ENCODE data around the gene SFT2D2.

The SFT2D2 gene

GRCh38 chr1:168223681-168224540, 1.9 kb upstream of the SFT2D2 start:
- no peak for DNase-seq

GRCh38 chr1:168224991-168225390, 813 bp upstream of the SFT2D2 start:
- no peak for DNase-seq

- no peak for DNase-seq
These were observed 1.8 kb downstream of the SFT2D2 start for GRCh38 chr1:168227620-168228019.

- DNase-seq, result no peak
These were observed 4.1 kb downstream of the SFT2D2 start for GRCh38 chr1:168229893-168230292.

GRCh38 chr1:168230709-168231108, 4.9 kb downstream of the SFT2D2 start:
- no peak for DNase-seq

- DNase-seq, result no peak
These were observed 9.2 kb downstream of the SFT2D2 start for GRCh38 chr1:168234846-168235547.

- DNase-seq, result no peak
These were observed 9.7 kb downstream of the SFT2D2 start for GRCh38 chr1:168235548-168235885.

GRCh38 chr1:168235937-168236336, 10.1 kb downstream of the SFT2D2 start:
- no peak for DNase-seq

GRCh38 chr1:168236836-168237611, 11.2 kb downstream of the SFT2D2 start:
- DNase-seq, result no peak

GRCh38 chr1:168243198-168243597, 17.4 kb downstream of the SFT2D2 start:
- DNase-seq, result no peak

GRCh38 chr1:168243636-168244212, 17.9 kb downstream of the SFT2D2 start:
- no peak for DNase-seq

GRCh38 chr1:168245042-168245441, 19.2 kb downstream of the SFT2D2 start:
- DNase-seq, result no peak

- no peak for DNase-seq
These were observed 20.7 kb downstream of the SFT2D2 start for GRCh38 chr1:168246506-168246905.

- no peak for DNase-seq
These were observed 26.5 kb downstream of the SFT2D2 start for GRCh38 chr1:168252204-168252733.

- no peak for DNase-seq
These were observed 30.4 kb downstream of the SFT2D2 start for GRCh38 chr1:168256164-168256563.

- no peak for DNase-seq
These were observed 31.6 kb downstream of the SFT2D2 start for GRCh38 chr1:168257397-168257796.

GRCh38 chr1:168259567-168259966, 33.8 kb downstream of the SFT2D2 start:
- no peak for DNase-seq

- DNase-seq, result no peak
These were observed 34.6 kb downstream of the SFT2D2 start for GRCh38 chr1:168260393-168260792.

- DNase-seq, result no peak
These were observed 35.6 kb downstream of the SFT2D2 start for GRCh38 chr1:168261390-168261789.

- DNase-seq, result no peak
These were observed 37.3 kb downstream of the SFT2D2 start for GRCh38 chr1:168263130-168263529.

GRCh38 chr1:168264296-168264695, 38.5 kb downstream of the SFT2D2 start:
- no peak for DNase-seq

GRCh38 chr1:168265596-168265995, 39.8 kb downstream of the SFT2D2 start:
- no peak for DNase-seq

GRCh38 chr1:168266644-168267186, 40.9 kb downstream of the SFT2D2 start:
- DNase-seq, result no peak
